Muscle of leg (tissue), 11 donors: ENCODE data around the gene PRKCSH. TPM values are rescaled to one million over a fixed set of nuclear protein-coding genes. Genes with fewer than 3 reads are reported as not detected.

Experiments used
- DNase-seq: peaks from one replicate; pipeline ENCODE4 v3.0.0; 2013
- H3K27ac ChIP-seq: one replicate; pipeline ENCODE4 v1.5.1; 2013; ENCODE audit warnings: mild to moderate bottlenecking, low read length, control low read depth
- H3K27me3 ChIP-seq: one replicate; pipeline ENCODE4 v1.6.1; 2013; ENCODE audit warnings: low read length; ENCODE audit not compliant: control insufficient read depth, insufficient read depth
- H3K36me3 ChIP-seq: one replicate; pipeline ENCODE4 v1.6.1; 2013; ENCODE audit warnings: low read length; ENCODE audit not compliant: control insufficient read depth, insufficient read depth
- H3K4me1 ChIP-seq: one replicate; pipeline ENCODE4 v1.6.1; 2013; ENCODE audit warnings: low read length; ENCODE audit not compliant: control insufficient read depth, insufficient read depth
- H3K4me3 ChIP-seq: one replicate; pipeline ENCODE4 v1.5.1; 2013; ENCODE audit warnings: low read length, control low read depth
- H3K9me3 ChIP-seq: replicated peaks from 2 replicates; pipeline ENCODE4 v1.6.1; 2013; ENCODE audit warnings: low read depth, low read length; ENCODE audit not compliant: control insufficient read depth
- WGBS: methylation state at CpG from one replicate; pipeline ENCODE4 v1.1.5; 2013; ENCODE audit warnings: missing lambda C conversion rate; ENCODE audit not compliant: insufficient coverage; 5-methylcytosine and 5-hydroxymethylcytosine counted together
- polyA plus RNA-seq, 8 donors: library from polyadenylated mRNA; unstranded; fragments of 120-200 nt; gene quantifications; one replicate each; pipeline versions ENCODE4 v1.2.1 to v1.2.3, GENCODE V29; 2013; ENCODE audit warnings: inconsistent platforms in 1 of 8, low replicate concordance in 1 of 8; ENCODE audit not compliant: insufficient read length in 8 of 8, insufficient read depth in 1 of 8
- total RNA-seq: library from RNA; stranded (reverse); fragments of 120-200 nt; gene quantifications from one replicate; pipeline ENCODE4 v1.2.4, GENCODE V29; 2013

The PRKCSH gene
- total and polyA plus RNA-seq, 9 donors: 80.5 to 260 (median 197) TPM

GRCh38 chr19:11418549-11419506 is 16.6 kb upstream of the PRKCSH start, which contains the start of gene RGL3:
TSS of gene RGL3 (minus strand) at chr19:11419314. CDS start at chr19:11419278, 36 bp downstream.
- Histone ChIP-seq H3K27me3 (peaks cover 83% of the 10 kb centered on the region), H3K4me1 (peaks cover 36% of the 10 kb centered on the region), H3K4me3 (no peak within 1 kb of the TSS), H3K27ac (no peak within 1 kb of the TSS), H3K36me3 (no peaks in the 10 kb centered on the region), H3K9me3 (peaks cover 2% of the 10 kb centered on the region)
- WGBS: under 1% methylated on average over 66 of the region's 72 CpGs
- DNase-seq: no peak

DNA sequence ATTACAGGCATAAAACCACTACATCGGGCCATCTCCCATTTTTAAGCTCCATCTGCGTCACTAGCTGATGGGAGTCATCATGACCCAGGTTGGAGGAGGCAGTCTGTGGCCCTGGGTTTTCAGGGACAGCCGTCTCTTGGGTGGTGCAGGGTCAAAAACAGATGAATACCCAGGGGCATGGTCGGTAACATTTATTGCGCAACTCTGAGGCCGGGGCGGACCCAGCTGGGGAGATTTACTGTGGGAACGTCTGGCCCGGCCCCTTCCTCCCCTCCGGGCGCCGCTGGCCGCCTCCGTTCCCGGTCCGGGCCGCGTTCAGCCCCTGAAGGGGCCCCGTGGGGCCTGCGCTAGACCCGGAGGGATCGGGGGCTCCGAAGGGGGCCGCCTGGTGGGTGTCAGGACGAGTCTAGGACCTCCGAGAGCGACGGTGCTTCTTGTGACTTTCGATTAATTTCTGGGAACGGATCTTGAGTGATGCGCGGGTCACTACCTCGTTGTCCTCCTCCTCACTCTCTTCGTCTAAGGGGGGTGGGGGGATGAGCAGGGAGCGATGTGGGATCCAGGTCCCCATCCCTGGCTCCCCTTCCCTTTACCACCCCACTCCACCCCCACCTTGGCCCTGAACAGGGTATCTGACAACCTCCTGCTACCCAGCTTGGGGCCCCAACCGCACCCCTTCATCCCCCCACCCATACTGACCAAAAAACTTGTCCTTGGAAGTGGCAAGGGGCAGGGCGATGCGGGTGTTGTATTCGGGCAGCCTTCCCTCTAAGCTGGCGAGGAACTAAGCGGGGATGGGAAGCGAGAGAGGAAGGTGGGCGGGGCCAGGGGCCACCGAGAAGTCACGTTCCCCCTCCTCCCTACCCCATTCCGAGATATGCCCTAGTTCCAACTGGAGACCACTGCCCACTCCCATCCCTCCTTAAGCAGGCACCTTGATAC is 14.7 kb upstream of the PRKCSH start:
- no peaks in the 10 kb centered on the region for H3K36me3 ChIP-seq
- H3K4me3 ChIP-seq: peak overlapping the region; percentile 5
- H3K27me3 ChIP-seq: peaks cover 86% of the 10 kb centered on the region
- H3K27ac ChIP-seq: no peak overlapping the region
- peaks cover 2% of the 10 kb centered on the region for H3K9me3 ChIP-seq
- DNase-seq: peak; percentile 38
- WGBS: 2% methylated on average over 24 of the region's 46 CpGs
- peaks cover 36% of the 10 kb centered on the region for H3K4me1 ChIP-seq

GRCh38 chr19:11421371-11422098 is 13.9 kb upstream of the PRKCSH start:
- H3K9me3 ChIP-seq: peaks cover 2% of the 10 kb centered on the region
- 4% methylated on average over 31 of the region's 36 CpGs for WGBS
- peaks cover 77% of the 10 kb centered on the region for H3K27me3 ChIP-seq
- no peak overlapping the region for H3K27ac ChIP-seq
- H3K4me3 ChIP-seq: no peak overlapping the region
- peaks cover 36% of the 10 kb centered on the region for H3K4me1 ChIP-seq
- no peak for DNase-seq
- no peaks in the 10 kb centered on the region for H3K36me3 ChIP-seq

DNA sequence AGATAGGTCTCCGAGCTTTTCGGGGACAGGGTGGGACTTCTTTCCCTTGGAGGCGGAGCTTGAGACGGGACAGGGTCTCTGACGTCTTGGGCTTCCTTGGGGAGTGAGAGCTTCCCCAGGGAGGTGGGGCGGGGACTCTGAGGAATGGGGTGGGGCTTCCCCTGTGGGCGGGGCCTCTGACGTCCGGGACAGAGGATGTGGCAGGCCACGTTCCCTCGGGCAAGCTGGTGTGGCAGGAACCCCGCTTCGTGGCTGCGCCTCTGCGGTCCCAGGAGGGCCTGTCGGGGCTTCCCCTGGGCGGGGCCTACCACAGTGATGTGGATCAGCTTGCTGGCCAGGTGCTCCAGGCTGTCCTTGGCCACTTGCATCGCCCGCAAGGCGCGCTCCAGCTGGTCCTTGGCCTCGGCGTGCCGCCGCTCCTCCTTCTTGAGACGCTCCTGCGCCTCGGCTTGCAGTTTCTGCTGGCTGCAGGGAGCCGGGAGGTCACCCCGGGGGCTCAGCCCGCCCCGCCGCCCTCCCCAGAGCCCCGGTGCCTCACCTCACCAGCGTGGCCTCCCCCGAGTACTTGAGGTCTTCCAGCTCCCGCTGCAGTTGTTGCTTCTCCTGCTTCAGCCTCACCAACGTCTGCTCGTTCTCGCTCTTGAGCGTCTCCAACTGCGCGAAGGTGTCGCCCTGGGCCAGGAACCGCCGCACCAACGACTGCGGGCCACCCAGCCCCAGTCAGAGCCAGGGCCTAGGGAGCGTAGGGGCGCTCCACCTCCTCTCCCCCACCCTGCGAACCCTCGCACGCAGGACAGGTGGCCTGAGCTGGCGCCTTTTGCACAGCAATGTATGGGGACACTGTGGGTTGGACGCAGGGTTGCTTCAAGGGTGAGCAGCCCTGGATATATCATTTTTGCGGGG is 13.0 kb upstream of the PRKCSH start:
- Histone ChIP-seq H3K27me3 (peaks cover 69% of the 10 kb centered on the region), H3K4me1 (peaks cover 36% of the 10 kb centered on the region), H3K4me3 (no peak overlapping the region), H3K36me3 (no peaks in the 10 kb centered on the region), H3K9me3 (peaks cover 2% of the 10 kb centered on the region), H3K27ac (no peak overlapping the region)
- peak; percentile 34 for DNase-seq
- WGBS: 3% methylated on average over 52 of the region's 56 CpGs

- WGBS: 29% methylated on average over 24 of the region's 27 CpGs
- DNase-seq: no peak
- H3K4me1 ChIP-seq: peaks cover 35% of the 10 kb centered on the region
Measured at GRCh38 chr19:11423164-11423790, 12.2 kb upstream of the PRKCSH start.

DNA sequence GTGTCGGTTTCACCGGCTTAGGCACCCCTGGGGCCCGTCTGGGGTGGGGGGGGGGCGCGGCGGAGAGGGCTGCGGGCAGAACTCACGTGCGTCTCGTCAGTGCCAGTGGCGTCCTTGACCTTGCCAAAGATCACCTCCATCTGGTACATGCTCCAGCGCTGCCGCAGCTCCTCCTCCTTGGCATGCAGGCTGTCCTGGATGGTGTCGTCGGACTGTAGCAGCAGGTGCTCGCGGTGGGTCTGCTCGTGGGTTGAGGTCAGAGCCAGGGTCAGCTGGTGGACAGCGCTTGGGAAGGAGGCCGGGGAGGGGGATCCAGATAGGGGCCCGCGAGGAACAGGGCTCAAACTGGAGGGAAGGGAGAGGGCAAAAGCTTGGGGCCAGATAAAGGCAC is 11.6 kb upstream of the PRKCSH start:
- peaks cover 55% of the 10 kb centered on the region for H3K27me3 ChIP-seq
- H3K4me3 ChIP-seq: no peak overlapping the region
- no peak for DNase-seq
- no peak overlapping the region for H3K27ac ChIP-seq
- H3K9me3 ChIP-seq: peaks cover 2% of the 10 kb centered on the region
- H3K36me3 ChIP-seq: no peaks in the 10 kb centered on the region
- H3K4me1 ChIP-seq: peaks cover 30% of the 10 kb centered on the region
- WGBS: 18% methylated on average over 18 of the region's 22 CpGs

More at GRCh38 chr19:11423164-11423790, 12.2 kb upstream of the PRKCSH start:
- peaks cover 60% of the 10 kb centered on the region for H3K27me3 ChIP-seq
- H3K9me3 ChIP-seq: peaks cover 2% of the 10 kb centered on the region
- no peaks in the 10 kb centered on the region for H3K36me3 ChIP-seq
- no peak overlapping the region for H3K27ac ChIP-seq
- no peak overlapping the region for H3K4me3 ChIP-seq

DNA sequence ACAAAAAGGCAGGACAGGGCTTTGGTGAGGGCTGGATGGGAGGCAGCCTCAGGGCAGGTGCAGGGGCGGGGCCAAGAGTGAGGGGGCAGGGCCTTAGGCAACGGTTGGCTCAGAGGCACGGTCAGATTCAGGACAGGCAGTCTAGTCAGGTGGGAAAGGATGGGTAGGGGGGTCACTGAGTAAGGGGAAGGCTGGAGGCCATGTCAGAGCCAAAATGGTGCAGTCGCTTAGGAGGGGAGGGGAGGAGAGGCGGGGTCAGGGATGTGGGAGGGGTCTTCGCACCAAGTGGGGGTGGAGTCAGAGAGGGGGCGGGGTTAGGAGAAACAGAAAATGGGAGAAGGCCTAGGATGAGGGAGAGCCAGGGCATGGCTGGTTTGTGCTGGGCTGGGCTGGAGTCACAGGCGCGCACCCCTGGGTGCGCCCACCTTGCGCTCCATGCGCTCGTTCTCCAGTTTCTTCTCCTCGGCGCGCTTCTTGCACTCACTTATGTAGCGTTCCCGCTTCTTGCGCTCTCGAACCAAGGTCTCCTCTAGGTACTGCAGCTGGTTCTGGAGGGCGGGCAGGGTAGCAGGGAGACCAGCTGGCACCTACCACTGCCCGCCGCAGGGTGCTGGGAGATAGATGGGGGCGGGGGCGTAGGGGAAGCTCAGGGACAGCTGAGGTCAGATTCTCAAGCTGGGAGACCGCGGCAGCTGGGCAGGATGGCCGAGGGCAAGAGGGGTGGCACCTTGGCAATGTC is 9.5 kb upstream of the PRKCSH start:
- H3K4me1 ChIP-seq: peaks cover 20% of the 10 kb centered on the region
- no peak overlapping the region for H3K4me3 ChIP-seq
- H3K27me3 ChIP-seq: peaks cover 34% of the 10 kb centered on the region
- no peak for DNase-seq
- no peaks in the 10 kb centered on the region for H3K36me3 ChIP-seq
- 84% methylated on average over 19 of the region's 28 CpGs for WGBS
- peaks cover 2% of the 10 kb centered on the region for H3K9me3 ChIP-seq
- H3K27ac ChIP-seq: no peak overlapping the region

DNA sequence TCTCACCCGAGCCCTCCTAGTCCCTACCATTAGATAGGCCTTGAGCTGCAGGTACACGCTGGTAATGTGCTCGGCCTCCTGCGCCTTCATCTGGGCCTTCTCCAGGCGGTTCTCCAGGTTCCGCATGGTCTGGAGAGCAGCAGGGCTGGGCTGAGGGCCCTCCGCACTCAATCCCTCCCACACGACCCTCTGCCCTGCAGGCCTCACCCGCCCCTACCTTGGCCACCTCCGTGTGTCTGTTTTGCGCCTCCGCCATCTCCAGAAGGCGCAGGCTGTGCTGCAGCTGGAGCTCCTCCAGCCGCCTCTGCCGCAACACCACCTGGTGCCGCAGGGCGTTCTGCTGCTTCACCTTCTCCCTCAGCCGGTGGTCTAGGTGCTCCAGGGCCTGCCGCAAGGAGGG is 8.8 kb upstream of the PRKCSH start:
- Histone ChIP-seq H3K9me3 (peaks cover under 1% of the 10 kb centered on the region), H3K4me1 (peaks cover 14% of the 10 kb centered on the region), H3K27ac (no peak overlapping the region), H3K36me3 (no peaks in the 10 kb centered on the region), H3K27me3 (peaks cover 27% of the 10 kb centered on the region), H3K4me3 (no peak overlapping the region)
- 89% methylated on average over 18 of the region's 19 CpGs for WGBS
- DNase-seq: no peak
